Epidermal melanocyte (primary cell): ENCODE measurements around the gene USP31.

Source experiments
- DNase-seq: peaks from one replicate; pipeline ENCODE4 v3.0.0; 2011; ENCODE audit warnings: low spot score; ENCODE audit not compliant: insufficient read length

USP31 gene

GRCh38 chr16:23064639-23065038 is 84.6 kb downstream of the USP31 start:
- no peak for DNase-seq

GRCh38 chr16:23062524-23062923 is 86.7 kb downstream of the USP31 start:
- DNase-seq = no peak

GRCh38 chr16:23061669-23062068 is 87.6 kb downstream of the USP31 start:
- no peak for DNase-seq

GRCh38 chr16:23060458-23061320 is 88.6 kb downstream of the USP31 start:
- peak; percentile 71 for DNase-seq

- no peak for DNase-seq
Measured at GRCh38 chr16:23059433-23059832, 89.8 kb downstream of the USP31 start.

- no peak for DNase-seq
Measured at GRCh38 chr16:23058576-23058975, 90.7 kb downstream of the USP31 start.

- no peak for DNase-seq
Measured at GRCh38 chr16:23057013-23057596, 92.1 kb downstream of the USP31 start.

- DNase-seq = no peak
Measured at GRCh38 chr16:23055481-23055880, 93.8 kb downstream of the USP31 start.

- no peak for DNase-seq
Measured at GRCh38 chr16:23052908-23053580, 96.2 kb downstream of the USP31 start.

GRCh38 chr16:23052221-23052620 is 97.0 kb downstream of the USP31 start:
- DNase-seq = no peak

GRCh38 chr16:23051587-23051986 is 97.7 kb downstream of the USP31 start:
- DNase-seq = no peak

- no peak for DNase-seq
Measured at GRCh38 chr16:23048164-23048563, 101.1 kb downstream of the USP31 start.

GRCh38 chr16:23045025-23045424 is 104.2 kb downstream of the USP31 start:
- DNase-seq = no peak

GRCh38 chr16:23040246-23040645 is 109.0 kb downstream of the USP31 start:
- no peak for DNase-seq

GRCh38 chr16:23039118-23039517 is 110.1 kb downstream of the USP31 start:
- no peak for DNase-seq

- DNase-seq = no peak
Measured at GRCh38 chr16:23035240-23035639, 114.0 kb downstream of the USP31 start.

- no peak for DNase-seq
Measured at GRCh38 chr16:23031508-23032098, 117.6 kb downstream of the USP31 start.

- DNase-seq = no peak
Measured at GRCh38 chr16:23029733-23030420, 119.4 kb downstream of the USP31 start.

GRCh38 chr16:23027386-23027785 is 121.9 kb downstream of the USP31 start:
- DNase-seq = no peak

GRCh38 chr16:23026784-23027362 is 122.4 kb downstream of the USP31 start:
- DNase-seq = no peak

GRCh38 chr16:23025692-23026307 is 123.5 kb downstream of the USP31 start:
- DNase-seq = peak; percentile 45
